IPS DF 19.7 (cell line): ENCODE results near the gene PANK4.

Source experiments
- DNase-seq: peaks from one replicate; pipeline ENCODE4 v3.0.0-alpha.2; 2013; ENCODE audit warnings: low read depth, low spot score

PANK4 gene

DNA sequence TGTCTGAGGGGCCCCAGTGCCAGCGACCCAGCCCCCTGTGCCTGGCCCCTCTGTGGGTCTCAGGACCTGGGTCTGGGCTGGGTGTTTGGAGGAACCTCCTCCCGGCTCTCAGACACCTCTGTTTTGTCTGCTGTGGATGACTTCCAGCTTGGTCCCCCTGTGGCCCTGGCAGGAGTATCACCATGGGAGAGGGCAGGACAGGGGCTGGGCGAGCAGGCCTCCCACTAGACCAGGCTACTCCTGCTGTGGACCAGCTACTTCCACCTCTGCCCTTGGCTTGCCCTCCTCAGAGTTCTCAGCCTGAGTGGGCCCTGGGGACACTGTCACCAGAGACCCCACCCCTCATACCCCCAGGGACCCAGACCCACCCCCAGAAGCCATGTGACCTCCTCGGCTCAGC is 28.5 kb downstream of the PANK4 start:
- DNase-seq = no peak

DNA sequence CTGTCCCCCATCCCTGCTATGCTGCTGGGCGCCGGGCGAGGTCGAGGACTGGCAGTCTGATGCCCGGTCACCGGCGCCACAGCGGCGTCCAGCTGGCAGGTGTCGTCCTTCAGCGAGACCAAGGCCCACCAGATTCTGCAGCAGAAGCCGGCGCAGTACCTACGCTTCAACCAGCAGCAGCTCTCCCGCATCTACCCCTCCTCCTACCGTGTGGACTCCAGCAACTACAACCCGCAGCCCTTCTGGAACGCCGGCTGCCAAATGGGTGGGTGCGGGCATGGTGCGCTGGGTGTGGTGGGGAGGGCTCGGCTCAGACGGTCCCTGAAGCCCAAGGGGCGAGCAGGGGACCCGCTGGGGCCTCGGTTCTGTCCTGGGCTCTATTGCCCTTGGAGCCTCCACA is 29.6 kb downstream of the PANK4 start:
- no peak for DNase-seq

DNA sequence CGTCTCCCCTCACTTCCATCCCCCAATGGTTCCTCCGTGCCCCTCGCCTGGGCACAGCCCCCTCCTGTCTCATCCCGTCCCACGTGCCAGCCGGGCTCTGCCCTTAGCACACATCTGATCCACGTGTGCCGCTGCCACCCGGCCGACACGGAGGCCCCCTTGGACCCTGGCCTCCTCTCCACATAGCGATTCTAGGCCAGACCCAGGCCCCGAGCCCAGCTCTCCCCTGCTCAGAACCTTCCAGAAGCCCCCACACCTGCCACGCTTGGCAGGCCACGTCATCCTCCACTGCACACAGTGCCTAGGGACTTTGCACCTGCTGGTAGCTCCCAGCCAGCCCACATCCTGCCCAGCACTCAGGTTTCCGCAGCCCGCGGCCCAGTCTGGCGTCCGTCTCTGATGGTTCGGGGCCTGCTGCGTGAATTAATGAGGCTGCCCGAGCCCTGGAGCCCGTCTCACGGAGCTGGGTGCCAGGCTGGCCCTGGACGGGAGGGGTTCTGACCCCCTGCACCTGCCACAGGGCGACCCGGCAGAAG is 30.2 kb downstream of the PANK4 start:
- DNase-seq = no peak

DNA sequence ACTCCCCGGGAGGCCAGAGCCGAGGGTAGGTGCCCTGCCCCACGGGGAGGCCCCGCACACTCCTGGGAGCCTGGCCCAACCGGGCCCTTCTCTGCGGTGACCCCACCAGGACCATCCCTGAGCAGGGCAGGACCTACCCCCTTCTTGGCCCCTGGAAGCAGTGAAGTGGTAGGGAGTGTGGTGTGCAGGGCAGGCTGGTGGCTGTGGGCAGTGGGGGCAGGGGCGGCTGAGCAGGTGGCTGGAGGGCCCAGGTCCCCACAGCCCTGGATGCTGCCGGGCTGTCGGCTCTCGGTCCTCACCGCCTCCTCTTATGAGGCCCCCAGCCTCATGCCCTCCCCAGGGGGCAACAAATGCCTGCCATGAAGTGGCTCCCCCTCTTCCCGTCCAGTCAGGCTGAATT is 30.9 kb downstream of the PANK4 start:
- no peak for DNase-seq

DNA sequence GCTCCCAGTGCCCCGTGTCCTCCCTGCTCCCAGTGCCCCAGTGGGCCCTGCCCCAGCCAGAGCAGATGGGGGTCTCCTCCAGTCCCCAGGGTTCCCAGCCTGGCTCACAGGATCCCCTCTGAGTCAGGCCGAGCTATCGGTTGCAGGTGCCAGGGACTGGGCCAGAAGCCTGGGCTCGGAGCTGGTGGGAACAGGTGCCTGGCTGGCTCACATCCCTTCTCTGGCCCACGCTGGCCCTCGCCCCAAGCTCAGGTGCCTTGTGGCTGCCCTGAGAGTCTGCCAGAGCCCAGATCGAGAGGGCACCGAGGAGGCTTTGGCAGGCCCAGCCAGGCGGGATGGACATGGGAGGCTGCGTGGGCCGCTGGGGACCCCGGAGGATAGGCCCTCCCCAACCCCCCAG is 31.4 kb downstream of the PANK4 start:
- DNase-seq = no peak

DNA sequence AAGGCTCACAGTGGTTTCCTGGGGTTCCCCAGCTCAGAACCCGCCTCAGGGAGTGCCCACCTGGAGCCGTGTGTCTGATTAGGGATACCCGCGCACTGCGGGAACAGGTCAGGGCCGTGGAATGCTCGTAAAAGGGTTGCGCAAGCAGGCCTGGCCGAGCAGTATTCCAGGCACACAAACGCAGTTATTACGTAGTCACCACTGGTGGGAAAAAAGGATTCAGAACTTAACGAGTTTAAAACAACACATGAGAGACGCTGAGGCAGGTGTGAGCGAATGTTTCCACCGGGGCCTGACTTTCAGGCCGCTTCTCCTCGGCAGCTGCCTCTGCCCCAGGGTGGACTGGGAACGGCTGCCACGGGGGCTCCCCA is 32.1 kb downstream of the PANK4 start:
- no peak for DNase-seq

DNA sequence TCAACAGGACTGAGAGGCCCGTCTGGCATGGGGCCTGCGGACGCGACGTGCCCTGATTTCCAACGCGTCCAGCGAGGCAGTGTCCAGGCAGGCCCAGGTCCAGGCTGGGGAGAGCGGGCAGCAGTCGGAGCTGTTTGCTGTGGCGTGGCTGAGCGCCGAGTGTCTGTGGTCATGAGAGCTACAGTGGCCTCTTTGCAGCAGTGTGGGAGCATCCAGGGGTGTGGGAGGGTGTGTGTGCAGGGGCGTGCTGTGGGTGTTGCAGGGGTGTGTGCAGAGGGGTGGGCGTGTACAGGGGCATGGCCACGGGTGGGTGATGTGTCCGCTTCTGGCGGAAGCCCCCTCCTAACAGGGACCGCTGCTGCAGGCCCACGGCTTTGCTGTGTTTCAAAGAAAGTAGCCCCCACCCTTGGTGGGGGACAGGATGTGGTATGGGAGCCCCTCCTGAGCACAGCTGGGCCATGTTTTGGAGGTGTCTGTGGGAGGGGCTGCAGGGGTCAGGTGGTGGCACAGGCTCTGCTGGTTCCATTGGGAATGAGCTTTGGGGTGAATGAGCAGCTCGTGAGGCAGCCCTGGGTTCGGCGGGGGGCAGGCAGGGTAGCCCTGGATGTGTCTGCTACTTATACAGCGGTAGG is 32.6 kb downstream of the PANK4 start:
- DNase-seq = no peak

DNA sequence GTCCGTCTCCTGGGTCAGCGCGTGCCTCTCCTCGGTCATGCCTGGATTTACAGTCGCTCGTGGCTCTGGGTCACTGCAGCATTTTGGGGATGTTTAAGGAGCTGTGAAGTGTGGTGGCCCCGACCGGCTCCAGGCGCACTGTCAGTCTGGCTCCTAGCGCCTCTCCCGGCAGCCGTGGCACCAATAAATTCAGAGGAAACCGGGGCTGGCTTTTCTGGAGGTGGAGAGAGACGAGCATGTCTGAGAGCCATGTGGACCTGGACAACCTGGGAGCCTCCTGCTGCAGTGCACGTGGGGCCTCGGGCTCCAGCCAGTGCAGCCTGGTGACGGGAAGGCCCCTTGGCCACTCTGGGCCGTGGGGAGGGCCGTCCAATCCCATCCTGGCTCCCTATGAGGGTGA is 33.2 kb downstream of the PANK4 start:
- no peak for DNase-seq

DNA sequence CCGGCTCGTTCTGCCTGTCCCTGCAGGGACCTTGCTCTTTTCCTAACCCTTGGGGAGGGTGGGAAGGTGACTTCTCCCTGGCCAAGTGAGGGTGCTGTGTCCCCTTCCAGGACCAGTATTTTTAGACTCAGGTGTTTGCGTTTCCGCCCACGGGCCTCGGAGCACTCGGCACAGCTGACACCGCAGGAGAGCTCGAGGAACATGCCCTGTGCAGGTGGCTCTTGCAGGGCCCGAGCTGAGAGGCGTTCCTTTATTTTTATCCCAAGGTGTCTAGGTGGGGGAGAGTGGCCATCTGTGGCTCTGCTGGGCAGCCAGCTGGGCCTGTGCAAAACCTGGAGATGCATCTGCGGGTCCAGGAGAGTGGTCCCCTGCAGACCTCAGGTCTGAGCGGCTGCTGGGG is 34.3 kb downstream of the PANK4 start:
- no peak for DNase-seq

DNA sequence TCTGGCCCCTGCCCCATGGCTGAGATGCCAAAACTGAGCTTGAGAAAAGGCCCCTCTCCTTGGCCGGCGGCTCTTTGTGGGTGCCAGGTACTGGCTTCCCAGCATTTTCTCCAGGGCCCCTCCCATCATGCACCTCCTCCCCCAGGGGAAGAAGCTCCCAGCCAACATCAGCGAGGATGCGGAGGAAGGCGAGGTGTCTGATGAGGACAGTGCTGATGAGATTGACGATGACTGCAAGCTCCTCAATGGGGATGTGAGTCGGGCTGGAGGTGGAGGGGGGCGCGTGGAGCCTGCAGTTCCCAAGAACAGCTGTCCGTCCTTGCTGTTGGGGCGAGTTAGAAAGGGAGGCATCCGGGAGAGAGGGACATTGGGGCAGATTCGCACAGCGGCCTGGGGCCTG is 36.8 kb downstream of the PANK4 start:
- no peak for DNase-seq

DNA sequence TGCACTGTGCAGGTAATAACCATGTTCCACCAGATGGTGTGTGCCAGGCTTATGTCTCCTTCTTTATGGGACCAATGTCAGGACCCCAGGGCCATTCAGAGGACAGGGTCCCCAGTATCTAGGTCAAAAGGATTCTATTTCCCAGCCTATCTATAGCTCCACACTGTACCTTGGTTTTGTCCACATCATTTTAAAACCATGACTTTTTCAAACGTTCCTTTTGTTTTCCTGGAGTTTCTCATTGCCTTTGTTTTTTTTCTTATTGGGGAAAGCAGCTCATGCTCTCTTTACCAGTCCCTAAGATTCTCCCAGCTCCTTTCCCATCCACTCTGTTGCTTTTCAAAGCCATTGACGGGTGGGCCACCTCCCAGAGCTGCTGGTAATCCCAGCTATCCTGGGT is 37.7 kb downstream of the PANK4 start:
- DNase-seq = no peak

DNA sequence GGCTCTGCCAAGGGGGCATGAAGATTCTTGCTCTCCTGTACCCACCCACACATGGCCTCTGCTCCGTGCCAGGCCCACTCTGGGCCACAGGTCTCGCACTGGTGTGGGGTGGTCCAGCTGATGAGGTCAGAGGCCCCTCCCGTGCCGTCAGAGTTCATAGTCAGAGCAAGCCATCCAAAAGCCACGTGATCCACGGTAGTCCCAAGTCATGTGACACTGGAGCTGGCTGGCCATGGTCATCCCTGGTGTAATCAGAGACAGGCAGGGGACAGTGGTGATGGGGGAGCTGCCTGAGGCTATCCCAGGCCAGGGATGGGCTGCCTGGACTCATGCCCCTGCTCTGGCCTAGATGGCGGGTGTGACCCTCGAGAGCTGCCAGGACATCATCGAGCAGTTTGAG is 39.8 kb downstream of the PANK4 start:
- no peak for DNase-seq

DNA sequence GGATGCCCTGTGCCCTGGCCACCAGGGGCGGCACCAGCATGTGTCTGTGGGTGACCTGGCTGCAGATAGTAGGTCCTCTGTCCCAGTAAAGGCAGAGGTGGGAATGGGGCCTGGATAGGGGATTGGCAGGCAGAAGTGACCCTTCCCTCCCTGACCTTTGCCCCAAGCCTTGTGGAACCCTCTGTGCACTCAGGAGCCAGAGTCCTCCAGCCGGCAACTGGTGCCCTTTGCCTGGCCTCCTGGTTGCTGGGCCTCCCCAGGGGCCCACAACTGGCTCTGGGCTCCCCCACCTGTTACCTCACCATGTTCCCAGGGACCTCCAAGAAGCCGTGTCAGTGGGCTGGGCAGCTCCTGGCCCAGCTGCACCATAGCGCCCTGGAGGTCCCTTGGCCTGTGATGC is 40.4 kb downstream of the PANK4 start:
- DNase-seq = no peak

DNA sequence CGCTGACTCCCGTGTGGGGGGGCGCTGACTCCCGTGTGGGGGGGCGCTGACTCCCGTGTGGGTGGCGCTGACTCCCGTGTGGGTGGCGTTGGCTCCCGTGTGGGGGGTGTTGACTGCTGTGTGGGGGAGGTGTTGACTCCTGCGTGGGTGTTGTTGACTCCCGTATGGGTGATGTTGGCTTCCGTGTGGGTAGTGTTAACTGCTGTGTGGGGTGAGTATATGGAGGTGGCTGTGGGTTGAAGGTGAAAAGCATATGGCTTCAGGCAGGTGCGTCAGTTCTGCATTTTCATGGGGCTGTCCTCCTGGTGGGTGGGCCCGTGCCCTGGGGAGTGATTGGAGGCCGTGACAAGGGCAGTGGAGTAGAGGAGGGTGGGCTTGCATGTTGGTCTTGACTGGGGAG is 42.4 kb downstream of the PANK4 start:
- no peak for DNase-seq

DNA sequence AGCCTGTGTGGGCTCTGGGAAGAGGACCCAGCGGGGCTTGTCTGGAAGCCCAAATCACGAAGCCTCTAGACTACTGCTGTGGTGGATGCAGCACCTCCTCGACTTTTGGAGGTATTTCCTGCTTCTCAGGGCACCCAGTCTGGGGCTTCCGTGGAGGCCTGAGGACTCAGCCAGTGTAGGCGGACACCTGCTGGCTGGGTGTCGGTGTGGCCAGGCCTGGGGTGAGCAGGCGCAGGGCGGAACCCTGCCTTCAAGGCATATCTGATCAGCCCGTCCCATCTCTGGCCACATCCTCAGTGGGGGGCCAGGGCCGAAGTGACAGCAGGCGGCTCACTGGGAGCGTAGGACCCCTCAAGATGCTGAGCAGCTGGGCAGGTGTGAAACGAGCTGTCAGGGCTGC is 43.4 kb downstream of the PANK4 start:
- DNase-seq = no peak

DNA sequence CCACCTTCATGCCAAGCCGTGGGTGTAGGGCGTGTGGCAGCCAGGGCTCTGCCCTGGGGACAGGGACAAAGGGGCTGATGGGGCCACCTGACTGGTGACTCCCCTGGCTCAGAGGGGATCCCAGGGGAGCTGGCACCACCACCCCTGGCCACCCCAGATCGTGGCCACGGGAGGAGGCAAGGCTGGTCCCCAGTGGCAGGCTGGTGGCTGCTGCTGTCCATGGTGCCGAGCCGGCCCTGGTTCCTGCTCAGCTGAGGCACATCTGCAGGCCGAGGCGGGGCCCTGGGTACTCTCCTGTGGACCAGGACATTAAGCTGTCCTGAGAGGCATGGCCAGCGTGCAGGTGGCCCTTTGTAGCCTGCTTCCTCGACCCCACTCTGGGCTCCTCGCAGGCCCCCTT is 43.8 kb downstream of the PANK4 start:
- DNase-seq = no peak

DNA sequence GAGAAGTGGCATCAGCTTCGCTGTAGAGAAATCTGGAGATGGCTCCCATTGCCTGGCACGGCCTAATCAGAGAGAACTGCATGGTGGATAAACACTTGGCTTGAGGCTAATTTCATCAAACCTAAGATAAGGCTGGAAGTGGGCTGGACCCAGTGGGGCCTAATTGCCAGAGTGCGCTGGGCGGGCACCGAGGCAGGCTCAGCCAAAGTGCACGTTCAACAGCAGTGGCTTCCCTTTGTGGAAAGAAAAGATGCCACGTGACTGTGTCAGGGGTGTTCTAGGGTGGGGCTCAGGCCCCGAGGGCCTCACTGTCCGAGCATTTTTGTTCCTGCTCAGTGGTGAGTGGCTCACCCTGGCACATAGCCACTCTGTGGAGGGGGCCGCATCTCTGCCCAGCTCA is 44.5 kb downstream of the PANK4 start:
- no peak for DNase-seq

DNA sequence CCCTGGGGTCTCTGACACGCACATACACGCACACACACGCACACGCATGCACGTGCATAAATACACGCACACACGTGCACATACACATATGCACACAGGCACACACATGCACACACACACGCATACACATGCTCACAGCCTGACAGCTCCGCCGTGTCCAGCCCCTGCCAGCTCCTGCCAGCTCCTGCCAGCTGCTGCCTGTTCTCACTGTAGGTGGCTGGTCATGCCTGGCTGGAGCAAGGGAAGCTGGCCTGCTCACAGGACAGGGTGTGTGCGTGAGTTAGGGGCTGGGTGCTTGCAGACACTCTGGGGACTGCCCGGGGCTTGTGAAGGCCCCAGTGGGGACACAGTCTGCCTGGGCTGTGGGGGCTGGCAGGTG is 45.4 kb downstream of the PANK4 start:
- DNase-seq = no peak

DNA sequence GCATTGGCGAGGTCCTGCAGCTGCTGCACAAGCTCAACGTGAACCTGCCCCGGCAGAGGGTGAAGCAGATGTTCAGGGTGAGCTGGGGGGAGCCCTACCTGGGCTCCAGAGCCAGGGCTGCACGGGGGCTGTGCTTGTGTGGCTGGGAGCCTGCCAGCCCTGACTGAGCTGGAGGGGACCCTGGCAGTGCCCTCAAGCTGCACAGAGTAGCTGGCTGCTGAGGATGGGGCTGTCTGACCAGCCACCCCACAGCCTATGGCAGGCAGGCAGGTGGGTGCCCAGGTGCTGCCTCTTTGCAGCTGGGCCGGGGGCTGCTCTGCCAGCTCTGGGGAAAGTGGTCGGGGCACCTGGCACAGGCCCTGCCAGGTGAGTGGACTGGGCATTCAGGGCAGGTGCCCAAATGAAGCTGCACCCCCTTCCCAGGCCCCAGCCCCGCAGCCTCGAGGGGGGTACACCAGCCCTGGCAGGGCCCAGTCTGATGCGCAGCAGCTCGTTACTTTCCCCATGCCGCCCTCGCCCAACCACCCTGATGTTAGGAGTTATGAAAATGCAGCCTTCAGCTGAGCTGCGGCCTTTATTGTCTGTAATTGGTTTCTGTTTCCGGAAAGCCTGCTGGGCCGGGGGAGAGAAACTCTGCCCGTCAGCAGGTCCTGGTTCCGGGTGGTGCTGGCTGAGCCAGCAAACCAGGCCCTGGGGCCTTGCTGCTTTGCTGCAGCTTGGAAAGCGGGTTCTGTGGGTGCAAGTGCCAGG is 46.0 kb downstream of the PANK4 start:
- DNase-seq = no peak

DNA sequence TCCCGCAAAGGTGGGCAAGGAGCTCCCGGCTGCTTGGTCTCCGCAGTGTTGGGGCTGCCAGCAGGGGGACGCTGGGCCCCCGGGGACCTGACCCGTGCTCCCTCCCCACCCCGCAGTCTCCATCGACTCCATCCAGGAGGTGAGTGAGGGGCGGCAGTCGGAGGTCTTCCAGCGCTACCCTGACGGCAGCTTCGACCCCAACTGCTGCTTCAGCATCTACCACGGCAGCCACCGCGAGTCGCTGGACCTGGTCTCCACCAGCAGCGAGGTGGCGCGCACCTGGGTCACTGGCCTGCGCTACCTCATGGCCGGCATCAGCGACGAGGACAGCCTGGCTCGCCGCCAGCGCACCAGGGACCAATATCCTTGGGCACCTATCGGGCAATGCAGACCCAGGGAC is 46.8 kb downstream of the PANK4 start:
- DNase-seq = no peak

DNA sequence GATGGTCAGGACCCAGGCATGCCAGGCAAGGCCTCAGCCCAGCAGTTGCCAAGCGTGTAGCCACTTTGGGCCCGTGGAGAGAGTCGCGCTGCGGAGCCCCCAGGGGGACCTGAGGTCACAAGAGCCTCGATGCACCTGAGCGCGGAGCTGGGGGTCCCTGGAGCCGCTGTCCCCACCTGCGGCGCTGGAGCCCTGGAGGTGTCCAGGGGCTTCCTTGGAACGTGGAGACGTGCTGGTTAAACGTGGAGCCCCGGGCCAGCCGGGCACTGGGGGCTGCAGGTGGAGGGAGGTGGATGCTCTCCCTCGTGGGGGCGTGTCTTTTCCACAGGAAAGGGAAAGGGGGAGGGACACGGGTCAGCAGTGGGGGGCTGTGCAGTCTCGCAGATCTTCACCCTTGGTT is 47.2 kb downstream of the PANK4 start:
- no peak for DNase-seq

DNA sequence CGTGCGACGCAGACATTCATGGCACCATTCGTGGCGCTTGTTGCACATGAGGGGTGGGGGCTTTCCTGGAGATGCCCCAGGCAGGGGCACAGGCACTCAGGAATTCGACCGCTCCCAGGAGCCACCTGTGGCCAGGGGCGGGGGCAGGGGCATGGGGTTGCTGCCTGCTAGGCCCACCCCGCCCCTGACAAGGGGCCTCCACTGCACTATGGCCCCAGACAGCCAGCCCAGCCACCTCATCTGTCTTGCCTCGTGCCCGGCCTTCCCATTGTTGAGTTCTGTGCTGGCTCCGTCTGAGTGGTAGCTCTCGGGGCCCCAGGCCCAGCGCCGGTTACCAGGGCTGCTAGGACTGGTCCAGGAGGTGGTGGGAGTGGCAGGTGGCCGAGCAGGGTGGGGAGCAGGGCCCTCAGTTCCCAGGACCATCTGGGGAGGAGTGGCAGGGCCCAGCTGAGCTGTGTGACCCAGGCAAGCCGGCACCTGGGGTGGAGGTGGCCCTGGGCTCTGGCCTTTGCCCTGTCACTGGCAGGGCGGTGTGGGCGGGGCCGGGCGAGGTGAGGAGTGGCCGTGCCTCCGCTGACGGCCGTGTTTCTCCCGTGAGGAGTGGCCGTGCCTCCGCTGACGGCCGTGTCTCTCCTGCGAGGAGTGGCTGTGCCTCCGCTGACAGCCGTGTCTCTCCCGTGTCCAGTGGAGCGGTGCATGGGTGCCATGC is 48.5 kb downstream of the PANK4 start:
- DNase-seq = no peak

DNA sequence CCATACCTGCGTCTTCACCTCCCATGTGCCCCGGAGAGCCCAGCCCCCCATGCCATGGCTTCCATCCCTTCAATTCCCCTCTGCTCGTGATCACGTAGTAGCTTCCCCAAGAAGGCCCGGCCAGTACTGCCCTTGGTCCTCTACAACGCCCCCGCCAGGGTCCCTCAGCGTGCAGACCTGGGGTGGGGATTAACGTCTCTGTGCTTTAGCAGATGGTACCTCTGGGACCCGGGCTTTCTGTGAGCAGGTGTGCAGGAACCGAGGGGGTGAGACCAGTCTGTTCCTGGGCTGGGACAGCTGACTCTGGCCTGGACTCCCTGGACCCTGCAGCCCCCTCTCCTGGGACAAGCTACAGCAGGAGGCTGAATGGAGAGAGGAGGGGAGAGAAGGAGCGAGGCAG is 49.1 kb downstream of the PANK4 start:
- no peak for DNase-seq
